Stimulated activated CD4-positive, alpha-beta T cell treated with anti-CD3 and anti-CD28 coated beads, Interleukin-4, amount 100 ng/mL, for 24 hours (primary cell): ENCODE results near the gene PXK.
"Not testable (repeated sequence)": the region's sequence is repeated elsewhere in the genome, so short reads cannot be mapped to it uniquely, and the experiment has no call there.

Experiments
- DNase-seq: peaks from one replicate; pipeline ENCODE4 v3.0.0-alpha.2; 2020

The PXK gene

DNA sequence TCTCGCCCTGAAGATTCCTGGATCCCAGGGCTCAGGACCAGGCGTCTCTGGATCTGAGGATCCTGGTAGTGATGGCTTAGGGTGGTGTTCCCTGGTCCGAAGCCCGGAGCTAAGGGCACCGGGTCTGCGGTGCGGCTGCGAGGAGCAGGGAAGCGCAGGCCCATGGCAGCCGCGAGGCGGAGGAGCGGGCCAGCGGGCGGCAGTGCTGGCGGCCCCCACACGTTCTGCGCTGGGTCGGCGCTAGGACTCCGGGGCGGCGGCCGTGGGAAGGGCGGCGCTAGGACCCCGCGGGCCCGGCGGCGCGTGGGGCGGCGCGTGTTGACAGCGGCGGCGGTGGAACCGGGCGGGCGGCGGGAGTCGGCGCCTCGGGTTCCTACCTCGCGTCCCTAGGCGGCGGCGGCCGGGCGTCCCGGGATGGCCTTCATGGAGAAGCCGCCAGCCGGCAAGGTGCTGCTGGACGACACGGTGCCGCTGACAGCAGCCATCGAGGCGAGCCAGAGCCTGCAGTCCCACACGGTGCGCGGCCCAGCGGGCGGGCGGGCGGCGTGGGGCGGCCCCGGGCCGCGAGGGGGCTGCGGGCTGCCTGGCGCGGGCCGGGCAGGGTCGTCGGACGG lies at the start of gene PXK:
Gene PXK, plus strand, starts transcription at position 318 of the 614 bp plus-strand sequence. Its CDS starts 97 bp downstream, at position 415.
- peak; percentile 79 for DNase-seq

DNA sequence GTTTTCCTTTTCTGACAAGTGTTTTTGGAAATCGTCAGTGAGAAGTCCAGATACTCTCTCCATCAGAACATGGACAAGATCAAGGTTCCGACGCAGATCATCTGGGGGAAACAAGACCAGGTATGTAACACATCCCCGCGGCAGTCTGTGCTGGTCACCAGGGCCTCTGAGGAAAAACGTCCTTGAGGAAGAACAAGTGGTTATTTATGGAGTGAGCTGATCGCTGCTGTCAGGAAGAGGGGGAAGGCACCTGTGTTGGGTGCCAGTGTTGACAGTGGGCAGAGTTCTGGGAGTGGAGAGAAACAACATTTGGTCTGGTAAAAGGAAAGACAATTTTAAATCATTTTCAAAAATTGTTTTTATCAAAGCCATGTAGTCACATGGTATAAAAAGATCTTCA lies 47.4 kb upstream of the PXK start:
- DNase-seq: no peak

DNA sequence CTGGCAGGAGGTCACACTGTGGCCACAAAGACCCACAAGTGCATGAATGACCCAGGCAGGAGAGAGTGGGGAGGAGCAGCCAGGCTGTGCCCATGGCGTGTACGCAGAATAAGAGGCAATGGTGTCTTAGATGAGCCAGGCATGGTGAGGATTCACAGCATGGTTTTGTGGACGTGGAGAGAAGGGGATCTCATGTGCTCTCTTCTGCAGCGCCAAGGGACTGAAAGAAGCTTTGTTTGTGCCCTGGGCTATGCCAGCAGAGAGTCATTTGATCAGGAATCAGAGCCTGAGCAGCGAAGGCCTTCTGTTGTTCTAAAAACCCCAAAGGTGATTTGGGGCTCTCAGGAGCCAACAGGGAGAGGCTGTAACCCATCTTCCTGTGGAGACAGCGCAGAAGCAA lies 45.3 kb upstream of the PXK start:
- no peak for DNase-seq

DNA sequence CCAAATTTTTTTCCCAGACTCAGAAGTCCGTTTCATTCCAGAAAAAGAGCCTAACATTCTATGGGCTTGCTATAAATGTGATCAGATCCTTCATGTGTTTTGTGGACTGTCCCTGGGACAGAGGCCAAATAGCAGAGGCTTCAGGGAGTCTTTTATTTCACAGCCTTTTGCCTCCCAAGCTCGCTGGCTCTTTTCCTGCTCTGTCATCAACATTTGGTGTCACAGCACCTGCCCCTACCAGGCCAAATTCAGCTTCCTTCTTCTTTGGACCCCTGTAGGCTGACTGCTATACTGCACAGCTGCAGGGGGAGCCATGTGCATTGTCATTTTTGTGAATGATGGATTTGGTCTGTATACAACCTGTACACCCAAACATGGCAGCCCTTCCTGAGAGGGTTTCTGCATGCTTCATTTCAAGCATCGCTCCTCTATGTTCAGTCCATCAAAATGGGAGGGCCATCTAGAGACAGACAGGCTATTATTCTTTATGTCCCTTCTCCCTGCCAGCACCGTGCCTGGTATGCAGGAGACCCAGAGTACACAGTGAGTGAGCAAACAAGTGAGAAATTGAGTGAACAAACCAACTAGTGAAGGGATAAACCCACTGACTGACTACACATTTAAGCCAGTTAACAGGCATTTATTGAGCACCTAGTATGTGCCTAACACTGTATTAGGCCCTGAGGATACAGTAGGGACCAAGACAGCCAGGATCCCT lies 44.5 kb upstream of the PXK start:
- DNase-seq: no peak

DNA sequence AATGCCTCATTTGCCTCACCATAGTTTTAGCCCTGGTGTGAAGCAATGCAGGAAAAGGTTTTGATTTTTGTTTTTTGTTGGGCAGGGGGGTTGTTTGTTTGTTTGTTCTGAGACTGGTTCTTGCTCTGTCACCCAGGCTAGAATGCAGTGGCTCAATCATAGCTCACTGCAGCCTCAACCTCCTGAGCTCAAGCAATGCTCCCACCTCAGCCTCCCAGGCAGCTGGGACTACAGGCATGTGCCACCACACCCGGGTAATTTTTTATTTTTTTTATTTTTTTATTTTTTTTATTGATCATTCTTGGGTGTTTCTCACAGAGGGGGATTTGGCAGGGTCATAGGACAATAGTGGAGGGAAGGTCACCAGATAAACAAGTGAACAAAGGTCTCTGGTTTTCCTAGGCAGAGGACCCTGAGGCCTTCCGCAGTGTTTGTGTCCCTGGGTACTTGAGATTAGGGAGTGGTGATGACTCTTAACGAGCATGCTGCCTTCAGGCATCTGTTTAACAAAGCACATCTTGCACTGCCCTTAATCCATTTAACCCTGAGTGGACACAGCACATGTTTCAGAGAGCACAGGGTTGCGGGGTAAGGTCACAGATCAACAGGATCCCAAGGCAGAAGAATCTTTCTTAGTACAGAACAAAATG lies 43.6 kb upstream of the PXK start:
- DNase-seq: not testable (repeated sequence)

DNA sequence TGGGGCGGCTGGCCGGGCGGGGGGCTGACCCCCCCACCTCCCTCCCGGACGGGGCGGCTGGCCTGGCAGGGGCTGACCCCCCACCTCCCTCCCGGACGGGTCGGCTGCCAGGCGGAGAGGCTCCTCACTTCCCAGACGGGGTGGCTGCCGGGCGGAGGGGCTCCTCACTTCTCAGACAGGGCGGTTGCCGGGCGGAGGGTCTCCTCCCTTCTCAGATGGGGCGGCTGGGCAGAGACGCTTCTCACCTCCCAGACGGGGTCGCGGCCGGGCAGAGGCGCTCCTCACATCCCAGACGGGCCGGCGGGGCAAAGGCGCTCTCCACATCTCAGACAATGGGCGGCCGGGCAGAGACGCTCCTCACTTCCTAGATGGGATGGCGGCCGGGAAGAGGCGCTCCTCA lies 42.2 kb upstream of the PXK start:
- not testable (repeated sequence) for DNase-seq

DNA sequence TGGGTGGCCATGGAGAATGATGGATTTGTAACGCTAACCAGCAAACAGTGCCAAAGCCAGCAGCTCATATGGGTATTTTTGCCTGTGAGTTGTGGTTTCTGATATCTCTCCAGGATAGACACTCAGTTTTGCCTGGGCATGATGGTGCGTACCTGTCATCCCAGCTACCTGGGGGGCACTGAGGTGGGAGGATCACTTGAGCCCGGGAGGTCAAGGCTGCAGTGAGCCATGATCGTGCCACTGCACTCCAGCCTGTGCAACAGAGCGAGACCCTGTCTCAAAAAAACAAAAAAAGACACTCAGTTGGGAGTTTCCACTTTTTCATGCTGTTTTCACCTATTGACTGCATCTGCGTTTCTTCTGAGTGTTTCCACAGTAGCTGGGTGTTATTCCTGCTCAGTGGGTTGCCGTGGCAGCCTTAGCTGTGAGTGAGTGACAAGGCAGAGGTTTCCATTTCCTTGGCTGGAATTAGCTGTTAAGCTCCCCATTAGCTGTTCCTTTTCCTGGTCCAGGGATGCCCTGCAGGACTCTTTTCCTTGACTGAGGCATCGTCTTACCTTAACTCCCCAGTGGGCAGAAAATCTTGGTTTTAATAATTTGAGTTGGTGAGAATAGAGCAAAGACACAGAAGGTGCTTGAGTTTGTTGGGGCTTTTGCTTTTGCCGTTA lies 40.9 kb upstream of the PXK start:
- no peak for DNase-seq

DNA sequence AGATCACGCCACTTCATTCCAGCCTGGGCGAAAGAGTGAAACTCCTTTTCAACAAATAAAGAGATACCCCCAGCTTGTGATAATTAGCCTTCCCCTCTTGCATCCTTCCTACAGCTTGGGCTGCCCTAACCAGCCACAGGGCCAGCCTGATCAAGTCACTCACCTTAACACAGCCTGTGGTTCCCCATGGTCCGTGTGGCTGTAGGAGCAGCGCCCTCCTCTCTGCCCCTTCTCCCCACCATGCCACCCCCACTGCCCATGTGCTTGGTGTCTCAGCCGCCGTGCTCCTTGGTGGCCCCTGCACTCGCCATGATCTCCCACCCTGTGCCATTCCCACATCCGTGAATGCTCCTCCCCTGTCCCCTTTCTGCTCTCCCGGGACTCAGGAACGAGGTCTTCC lies 39.8 kb upstream of the PXK start:
- DNase-seq: no peak

DNA sequence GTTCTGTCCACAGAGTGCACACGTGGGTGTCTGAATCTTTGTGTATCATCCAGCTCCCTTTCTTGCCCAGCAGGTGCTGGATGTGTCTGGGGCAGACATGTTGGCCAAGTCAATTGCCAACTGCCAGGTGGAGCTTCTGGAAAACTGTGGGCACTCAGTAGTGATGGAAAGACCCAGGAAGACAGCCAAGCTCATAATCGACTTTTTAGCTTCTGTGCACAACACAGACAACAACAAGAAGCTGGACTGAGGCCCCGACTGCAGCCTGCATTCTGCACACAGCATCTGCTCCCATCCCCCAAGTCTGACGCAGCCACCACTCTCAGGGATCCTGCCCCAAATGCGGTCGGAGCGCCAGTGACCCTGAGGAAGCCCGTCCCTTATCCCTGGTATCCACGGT lies 39.2 kb upstream of the PXK start:
- DNase-seq: no peak

DNA sequence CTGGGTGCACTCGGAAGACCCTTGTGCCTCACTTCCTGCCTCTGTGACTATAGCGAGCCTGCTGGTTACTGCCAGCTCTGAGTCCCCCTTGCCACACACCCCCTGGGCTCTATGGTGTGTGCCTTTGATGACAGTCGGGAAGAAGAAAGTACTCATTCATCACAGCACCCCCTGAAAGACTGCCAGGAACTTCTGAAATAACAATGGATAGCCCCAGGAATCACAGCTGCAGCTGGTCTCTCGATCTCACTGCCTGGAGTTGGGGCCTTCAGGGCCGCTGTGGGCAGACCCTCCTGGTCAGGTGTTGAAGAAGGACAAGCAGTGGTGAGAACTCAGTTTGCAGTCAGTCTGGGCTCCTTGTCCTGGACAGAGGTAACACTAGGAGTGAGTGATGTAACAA lies 36.4 kb upstream of the PXK start:
- no peak for DNase-seq

DNA sequence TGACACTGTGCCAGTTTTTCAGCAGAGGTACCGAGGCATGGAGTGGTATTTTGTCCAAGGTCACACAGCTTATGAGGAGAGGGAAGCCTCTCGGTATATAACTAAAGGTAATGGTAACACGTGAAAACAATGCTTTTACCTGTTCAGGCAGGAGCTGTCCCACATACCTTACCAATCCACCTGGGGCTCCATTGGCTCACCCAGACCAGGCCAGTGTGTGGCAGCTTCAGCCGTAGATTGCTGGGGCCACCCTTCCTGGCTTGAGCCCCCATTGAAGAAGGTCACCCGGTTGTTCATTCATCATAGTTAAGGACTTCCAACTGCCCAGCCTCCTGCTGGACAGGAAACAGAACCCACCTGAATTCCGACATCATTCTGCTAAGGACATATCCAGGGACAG lies 35.8 kb upstream of the PXK start:
- no peak for DNase-seq

DNA sequence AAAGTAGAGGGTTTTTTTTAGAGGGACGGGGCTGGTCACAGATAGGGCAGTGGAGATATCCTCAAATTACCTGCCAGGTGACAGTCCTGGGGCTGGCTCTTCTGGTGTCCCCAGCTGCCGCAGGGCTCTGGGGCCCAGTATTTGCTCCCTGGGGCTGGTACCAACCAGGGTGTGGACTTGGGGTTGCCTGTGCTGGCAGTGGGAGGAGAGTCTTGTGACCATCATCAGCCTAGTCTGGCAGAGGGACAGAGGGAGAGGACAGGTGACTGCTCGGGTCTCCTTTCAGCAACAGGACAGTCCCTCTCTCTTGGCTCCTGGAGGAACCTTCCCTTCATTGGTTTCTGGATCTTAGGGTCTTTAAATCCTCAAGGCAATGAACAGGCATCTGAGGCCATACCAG lies 34.5 kb upstream of the PXK start:
- no peak for DNase-seq

DNA sequence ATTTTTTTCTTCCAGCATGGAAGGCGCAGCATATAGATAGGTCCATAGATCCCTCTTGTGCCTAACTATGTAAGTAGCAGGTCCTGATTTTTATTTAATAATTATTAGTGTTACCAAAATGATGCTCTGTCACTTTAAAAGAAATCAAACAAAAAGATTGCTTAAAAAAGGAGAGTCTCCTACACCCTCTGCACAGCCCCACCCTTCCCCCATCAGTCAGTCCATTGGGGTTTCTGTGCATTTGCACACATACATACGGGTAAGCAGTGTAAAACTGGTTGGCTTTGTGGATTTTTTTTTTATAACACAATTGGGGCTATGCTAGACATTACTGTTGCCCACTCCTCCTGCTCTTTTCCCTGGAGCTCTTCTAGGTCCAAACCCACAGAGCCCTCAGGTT lies 33.6 kb upstream of the PXK start:
- DNase-seq: no peak

DNA sequence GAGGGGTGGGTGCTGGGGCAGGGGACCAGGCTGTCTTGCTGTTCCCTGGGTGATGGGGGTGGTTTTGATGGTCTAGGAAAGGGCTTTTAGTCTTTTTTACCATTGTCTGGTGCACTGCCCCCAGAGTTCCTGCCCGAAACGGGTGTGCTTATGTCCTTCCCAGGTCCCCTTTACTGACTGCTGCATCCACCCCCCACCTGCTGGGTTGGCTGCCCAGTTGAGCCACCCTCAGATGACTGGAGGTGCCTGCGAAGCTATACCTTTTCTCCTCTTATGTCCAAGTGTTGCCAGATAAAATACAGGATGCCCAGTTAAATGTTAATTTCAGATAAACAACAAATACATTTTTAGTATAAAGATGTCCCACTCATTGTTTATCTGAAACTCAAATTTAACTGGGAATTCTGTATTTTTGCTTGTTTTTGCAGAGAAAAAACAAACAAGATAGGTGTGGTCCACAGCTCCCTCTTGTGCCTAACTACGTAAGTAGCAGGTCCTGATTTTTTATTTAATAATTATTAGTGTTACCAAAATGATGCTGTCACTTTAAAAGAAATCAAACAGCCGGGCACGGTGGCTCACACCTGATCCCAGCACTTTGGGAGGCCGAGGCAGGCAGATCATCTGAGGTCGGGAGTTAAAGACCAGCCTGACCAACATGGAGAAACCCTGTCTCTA lies 32.7 kb upstream of the PXK start:
- no peak for DNase-seq

DNA sequence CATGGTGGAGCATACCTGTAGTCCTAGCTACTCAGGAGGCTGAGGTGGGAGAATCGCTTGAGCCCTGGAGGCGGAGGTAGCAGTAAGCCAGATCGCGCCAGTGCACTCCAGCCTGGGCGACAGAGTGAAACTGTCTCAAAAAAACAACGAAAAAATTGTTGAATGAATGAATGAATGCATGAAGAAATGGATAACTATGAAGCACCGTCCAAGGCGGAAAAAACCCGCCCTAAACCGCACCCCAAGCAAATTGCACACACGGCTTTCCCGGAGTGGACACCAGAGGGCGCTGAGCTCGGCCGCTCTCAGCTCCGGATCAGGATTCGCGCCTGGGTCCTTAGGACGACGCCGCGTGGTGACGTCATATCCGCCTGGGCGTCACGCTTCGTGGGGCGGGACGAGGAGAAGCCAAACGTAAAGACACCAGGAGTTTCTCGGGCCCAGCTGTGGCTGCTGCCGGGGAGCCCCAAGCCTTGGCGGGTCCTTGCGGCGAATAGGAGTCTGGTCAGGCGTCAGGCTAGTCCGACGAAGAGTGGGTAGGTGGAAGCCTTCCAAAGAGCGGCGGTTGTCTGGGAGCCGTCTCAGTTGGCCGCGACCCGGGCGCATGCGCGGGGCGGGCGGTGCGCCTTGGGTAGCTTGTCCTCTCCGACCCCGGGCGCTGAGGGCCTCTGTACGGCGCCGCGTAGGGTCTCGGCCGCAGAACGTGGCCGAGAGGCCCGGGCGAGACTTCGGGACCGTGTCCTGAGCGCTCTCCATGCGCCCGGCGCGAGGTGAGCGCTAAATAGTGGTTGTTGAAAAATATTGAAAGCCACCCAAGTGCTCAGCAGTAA lies 26.6 kb upstream of the PXK start, which contains the start of the genes HTD2 and RPP14:
Gene HTD2, plus strand, starts transcription at position 639 of the 830 bp plus-strand sequence. CDS start 11,094 bp downstream, outside the sequence.
Gene RPP14, plus strand, starts transcription at position 364 of the 830 bp plus-strand sequence. CDS start 4,085 bp downstream, outside the sequence.
- DNase-seq: peak; percentile 99

DNA sequence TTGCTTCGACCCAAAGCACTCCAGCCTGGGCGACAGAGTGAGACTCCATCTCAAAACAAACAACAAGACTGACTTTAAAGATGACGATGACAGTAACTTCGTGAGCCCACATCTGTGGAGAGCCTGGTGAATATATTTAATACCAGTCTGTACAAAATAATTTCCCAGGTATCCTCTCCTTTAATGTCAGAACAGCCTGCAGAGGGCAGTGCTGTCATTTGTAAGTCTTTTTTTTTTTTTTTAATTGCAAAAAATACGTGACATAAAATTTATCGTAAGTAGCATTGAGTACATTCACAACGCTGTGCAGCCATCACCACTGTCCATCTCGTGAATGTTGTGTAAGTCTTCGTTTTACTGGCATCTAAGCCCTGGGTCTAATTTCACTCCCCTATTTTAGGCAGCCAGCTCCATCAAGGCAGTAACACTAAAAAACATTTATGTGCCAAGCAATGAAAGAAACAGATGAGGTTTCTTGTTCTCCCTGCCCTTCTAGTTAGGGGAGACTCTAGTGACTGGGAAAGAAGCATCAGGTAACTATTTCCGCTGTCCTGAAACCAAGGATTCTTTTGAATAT lies 25.0 kb upstream of the PXK start:
- peak; percentile 52 for DNase-seq

DNA sequence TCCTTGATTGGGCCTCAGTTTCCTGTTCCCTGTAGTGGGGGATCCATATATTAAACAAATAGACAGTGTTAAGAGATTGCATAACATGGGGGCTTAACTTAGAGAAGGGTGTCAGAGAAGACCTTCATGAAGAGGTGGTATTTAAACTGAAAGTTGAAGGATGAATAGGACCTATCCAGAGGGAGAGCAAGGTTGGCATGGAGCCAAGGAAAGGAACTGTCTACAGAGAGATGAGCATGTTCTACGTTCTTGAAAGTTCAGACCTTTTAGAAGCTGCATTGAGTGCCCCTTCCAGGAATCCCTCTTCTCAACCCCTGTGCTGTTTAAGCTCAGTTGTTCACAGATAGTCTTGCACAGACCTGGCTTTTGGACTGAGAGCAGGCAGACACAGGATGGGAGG lies 24.0 kb upstream of the PXK start:
- DNase-seq: no peak

DNA sequence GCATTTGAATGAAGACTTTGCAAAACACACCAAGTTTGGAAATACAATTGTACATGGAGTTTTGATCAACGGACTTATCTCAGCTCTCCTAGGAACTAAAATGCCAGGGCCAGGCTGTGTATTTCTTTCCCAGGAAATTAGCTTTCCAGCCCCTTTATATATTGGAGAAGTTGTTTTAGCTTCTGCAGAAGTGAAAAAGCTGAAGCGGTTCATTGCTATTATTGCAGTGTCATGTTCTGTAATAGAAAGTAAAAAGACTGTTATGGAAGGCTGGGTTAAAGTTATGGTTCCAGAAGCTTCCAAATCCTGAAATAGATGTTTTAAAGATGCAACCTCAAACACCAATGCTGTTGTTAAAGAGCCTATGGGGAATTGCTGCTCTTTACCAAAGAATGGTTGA lies 14.9 kb upstream of the PXK start:
- DNase-seq: no peak

DNA sequence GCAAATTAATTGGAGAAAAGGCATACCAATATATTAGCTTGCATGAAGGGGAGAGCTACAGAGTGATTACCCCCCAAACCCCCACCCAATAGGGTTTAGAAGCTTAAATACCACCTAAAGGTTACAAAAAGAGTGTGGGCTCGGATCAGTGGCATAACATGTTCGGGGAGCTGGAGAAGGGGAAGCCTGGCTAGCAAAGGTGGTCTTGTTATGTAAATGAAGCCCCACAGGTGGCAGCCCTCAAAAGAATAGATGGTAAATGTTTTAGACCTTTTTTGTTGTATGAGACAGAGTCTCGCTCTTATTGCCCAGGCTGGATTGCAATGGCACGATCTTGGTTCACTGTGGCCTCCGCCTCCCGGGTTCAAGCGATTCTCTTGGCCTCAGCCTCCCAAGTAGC lies 10.9 kb upstream of the PXK start:
- no peak for DNase-seq

DNA sequence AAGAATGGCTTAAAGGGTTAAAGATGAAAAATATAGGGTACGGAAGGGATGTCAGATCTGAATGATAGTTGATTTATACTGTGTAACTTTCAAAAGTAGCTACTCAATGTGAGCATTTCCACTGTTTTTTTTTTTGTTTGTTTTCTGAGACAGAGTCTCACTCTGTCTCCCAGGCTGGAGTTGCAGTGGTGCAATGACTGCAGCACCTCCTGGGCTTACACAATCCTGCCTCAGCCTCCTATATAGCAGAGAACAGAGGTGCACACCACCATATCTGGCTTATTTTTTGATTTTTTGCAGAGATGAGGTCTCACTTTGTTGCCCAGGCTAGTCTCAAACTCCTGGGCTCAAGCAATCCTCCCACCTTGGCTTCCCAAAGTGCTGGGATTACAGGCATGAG lies 9.9 kb upstream of the PXK start:
- DNase-seq: no peak

DNA sequence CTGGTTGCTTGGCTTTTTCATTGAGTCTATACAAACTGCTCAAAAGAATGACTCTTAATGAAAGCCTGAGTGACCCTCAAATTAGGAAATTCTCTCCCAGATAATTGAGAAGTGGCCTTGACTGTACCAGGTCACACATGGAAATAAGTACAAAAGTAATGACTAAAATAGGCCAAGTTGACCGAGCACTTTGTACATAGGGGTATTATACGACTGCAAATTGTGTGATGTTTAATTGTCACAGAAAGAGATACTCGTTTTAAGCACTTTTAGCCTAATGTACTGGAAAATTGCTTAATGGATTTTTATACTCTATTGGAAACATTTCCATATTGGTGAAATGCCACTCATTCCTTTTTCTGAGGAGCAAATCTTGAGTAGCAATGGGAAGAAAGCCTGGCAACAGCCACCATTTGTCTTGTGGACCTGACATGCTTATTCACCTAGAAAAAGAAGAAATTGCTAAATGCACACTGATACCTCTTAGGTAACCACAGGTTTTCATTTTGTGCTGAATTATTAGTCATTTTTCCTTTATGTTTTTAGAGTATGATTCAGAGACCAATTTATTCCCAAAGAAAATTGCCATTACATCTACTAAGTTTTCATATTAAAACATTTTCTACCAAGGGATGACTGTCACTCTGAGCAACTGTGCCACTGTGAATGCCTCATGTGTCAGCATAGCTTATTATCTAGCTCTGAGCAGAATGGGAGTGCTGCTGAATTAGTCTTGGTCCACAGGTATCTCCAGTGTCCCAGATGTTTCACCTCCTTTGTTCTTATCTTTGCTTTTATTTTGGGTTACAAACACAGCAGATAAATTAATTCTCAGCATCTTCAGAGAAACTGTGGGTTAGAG lies 8.9 kb upstream of the PXK start:
- DNase-seq: peak; percentile 32
